HL-60 (cell line): ENCODE measurements around the gene EYS.

Experiments
- DNase-seq, 2 experiments: peaks; one replicate each; pipeline ENCODE4 v3.0.0-alpha.2; 2010 to 2020; ENCODE audit warnings: low read depth in 1 of 2, low spot score in 1 of 2
- H3K27ac ChIP-seq: fragments of 250-450 bp; sonication (Bioruptor Pico); replicated peaks from 2 replicates; pipeline ENCODE4 v1.5.1; 2020; ENCODE audit warnings: mild to moderate bottlenecking, moderate library complexity
- H3K27me3 ChIP-seq: fragments of 250-450 bp; sonication (Bioruptor Pico); 2 replicates; pipeline ENCODE4 v1.5.1; 2021; ENCODE audit warnings: mild to moderate bottlenecking, moderate library complexity; ENCODE audit not compliant: insufficient read depth, poor library complexity, severe bottlenecking
- H3K4me3 ChIP-seq: replicated peaks from 2 replicates; pipeline ENCODE4 v1.5.1; 2011; ENCODE audit warnings: mild to moderate bottlenecking, control low read depth, low read length; ENCODE audit not compliant: insufficient read depth
- GABPA ChIP-seq: IDR thresholded peaks from 2 replicates; pipeline ENCODE4 v1.6.1; 2012; ENCODE audit warnings: low read depth
- POLR2AphosphoS5 ChIP-seq: IDR thresholded peaks from 2 replicates; pipeline ENCODE4 v1.6.1; 2012; ENCODE audit warnings: low read depth
- SPI1 ChIP-seq: IDR thresholded peaks from 2 replicates; pipeline ENCODE4 v1.6.1; 2012; ENCODE audit warnings: low read depth, mild to moderate bottlenecking, borderline replicate concordance
- TF ChIP-seq, protein P1 (sequence below): IDR thresholded peaks from 2 replicates; pipeline ENCODE4 v1.6.1; 2012; ENCODE audit warnings: low read depth; ENCODE audit not compliant: insufficient replicate concordance
- TF ChIP-seq, protein P2 (sequence below): IDR thresholded peaks from one replicate; pipeline ENCODE4 v1.5.1; 2011; ENCODE audit warnings: low read length, control low read depth, inconsistent platforms; ENCODE audit not compliant: insufficient read depth

Gene EYS

DNA sequence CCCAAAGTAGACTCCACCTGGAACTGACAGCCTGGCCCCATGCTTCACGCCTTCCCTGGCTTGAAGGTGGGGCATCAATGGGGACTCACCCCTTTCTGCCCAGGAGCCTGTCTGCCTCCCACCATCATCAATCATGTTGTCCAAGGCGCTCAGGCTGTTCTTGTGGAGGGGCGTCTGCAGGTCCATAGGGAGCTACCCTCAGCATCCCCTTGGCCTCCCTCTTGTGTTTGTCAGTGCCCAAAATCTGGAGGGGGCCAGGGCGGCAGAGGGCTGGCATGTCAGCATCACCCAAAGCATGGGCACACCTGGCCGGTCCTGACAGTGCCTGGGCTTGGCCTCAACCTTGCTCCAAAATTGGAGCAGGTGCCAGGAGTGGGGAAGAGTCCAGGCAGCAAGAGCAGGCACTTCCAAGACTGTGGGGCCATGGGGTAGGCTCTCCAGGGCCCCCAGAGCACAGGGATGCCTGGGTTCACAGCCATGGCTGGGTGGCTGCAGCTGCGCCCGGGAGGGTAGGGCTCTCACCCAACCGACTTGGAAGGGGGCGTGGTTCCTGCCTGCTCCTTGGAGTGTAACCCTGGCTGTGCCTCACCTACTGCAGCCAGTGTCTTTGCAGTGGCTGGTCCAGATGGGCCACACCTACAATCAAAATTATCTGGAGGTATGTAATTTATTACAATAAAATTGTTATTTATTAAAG, 903.4 kb downstream of the EYS start:
- DNase-seq, result no peak
- Histone ChIP-seq H3K27ac (no peak overlapping the region), H3K4me3 (no peak overlapping the region), H3K27me3 (no peaks in the 10 kb centered on the region)
- TF ChIP-seq GABPA, result no peak
- TF ChIP-seq, protein P1, sequence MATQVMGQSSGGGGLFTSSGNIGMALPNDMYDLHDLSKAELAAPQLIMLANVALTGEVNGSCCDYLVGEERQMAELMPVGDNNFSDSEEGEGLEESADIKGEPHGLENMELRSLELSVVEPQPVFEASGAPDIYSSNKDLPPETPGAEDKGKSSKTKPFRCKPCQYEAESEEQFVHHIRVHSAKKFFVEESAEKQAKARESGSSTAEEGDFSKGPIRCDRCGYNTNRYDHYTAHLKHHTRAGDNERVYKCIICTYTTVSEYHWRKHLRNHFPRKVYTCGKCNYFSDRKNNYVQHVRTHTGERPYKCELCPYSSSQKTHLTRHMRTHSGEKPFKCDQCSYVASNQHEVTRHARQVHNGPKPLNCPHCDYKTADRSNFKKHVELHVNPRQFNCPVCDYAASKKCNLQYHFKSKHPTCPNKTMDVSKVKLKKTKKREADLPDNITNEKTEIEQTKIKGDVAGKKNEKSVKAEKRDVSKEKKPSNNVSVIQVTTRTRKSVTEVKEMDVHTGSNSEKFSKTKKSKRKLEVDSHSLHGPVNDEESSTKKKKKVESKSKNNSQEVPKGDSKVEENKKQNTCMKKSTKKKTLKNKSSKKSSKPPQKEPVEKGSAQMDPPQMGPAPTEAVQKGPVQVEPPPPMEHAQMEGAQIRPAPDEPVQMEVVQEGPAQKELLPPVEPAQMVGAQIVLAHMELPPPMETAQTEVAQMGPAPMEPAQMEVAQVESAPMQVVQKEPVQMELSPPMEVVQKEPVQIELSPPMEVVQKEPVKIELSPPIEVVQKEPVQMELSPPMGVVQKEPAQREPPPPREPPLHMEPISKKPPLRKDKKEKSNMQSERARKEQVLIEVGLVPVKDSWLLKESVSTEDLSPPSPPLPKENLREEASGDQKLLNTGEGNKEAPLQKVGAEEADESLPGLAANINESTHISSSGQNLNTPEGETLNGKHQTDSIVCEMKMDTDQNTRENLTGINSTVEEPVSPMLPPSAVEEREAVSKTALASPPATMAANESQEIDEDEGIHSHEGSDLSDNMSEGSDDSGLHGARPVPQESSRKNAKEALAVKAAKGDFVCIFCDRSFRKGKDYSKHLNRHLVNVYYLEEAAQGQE, result no peak
- no peak for TF ChIP-seq SPI1
- TF ChIP-seq POLR2AphosphoS5, result no peak
- TF ChIP-seq, protein P2, sequence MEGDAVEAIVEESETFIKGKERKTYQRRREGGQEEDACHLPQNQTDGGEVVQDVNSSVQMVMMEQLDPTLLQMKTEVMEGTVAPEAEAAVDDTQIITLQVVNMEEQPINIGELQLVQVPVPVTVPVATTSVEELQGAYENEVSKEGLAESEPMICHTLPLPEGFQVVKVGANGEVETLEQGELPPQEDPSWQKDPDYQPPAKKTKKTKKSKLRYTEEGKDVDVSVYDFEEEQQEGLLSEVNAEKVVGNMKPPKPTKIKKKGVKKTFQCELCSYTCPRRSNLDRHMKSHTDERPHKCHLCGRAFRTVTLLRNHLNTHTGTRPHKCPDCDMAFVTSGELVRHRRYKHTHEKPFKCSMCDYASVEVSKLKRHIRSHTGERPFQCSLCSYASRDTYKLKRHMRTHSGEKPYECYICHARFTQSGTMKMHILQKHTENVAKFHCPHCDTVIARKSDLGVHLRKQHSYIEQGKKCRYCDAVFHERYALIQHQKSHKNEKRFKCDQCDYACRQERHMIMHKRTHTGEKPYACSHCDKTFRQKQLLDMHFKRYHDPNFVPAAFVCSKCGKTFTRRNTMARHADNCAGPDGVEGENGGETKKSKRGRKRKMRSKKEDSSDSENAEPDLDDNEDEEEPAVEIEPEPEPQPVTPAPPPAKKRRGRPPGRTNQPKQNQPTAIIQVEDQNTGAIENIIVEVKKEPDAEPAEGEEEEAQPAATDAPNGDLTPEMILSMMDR, result no peak

DNA sequence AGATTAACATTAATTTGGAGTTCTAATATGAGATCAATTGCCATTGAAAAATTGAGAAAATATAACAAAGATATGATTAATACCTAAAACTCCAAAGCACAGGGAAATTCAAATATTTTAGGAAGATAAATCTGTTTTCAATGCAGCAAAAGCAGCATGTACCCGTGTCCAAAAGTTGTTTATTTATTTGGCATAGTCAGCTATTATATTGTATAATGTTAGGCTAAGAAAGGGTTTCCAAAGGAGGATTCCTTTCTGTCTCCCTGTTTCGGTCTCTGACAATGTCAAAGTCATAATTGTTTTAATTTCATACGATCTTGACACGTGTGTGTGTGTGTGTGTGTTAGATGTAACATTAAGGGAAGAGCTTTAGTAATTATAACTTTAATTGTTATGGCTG, 914.5 kb downstream of the EYS start:
- no peaks in the 10 kb centered on the region for H3K27me3 ChIP-seq
- no peak overlapping the region for H3K4me3 ChIP-seq
- no peak overlapping the region for H3K27ac ChIP-seq
- TF ChIP-seq, protein P2, result no peak
- TF ChIP-seq GABPA (no peak), POLR2AphosphoS5 (no peak), SPI1 (no peak)
- TF ChIP-seq, protein P1, result no peak
- no peak for DNase-seq

DNA sequence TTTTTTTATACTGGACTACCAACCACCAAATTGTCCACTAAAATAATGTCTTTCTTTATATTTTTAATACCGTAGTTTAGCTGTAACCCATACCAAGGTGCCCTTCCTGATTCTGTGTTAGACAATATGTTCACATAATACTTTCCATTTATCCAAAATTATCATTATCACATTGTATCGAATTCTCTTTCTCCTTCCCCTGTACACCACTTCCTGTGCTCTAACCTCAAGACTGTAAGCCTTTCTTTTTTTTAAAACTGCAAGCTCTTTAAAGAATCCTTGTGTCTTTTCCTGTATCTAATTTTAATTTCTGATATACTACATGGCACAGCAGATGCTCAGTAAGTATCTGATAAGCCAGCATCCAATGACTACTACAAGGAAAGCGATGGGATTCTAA, 917.5 kb downstream of the EYS start:
- DNase-seq, result no peak
- H3K27ac ChIP-seq, result no peak overlapping the region
- H3K27me3 ChIP-seq, result no peaks in the 10 kb centered on the region
- no peak overlapping the region for H3K4me3 ChIP-seq
- TF ChIP-seq, protein P2, result no peak
- no peak for TF ChIP-seq GABPA
- no peak for TF ChIP-seq POLR2AphosphoS5
- TF ChIP-seq, protein P1, result no peak
- no peak for TF ChIP-seq SPI1
